Fibroblast of villous mesenchyme (primary cell): Measurements from ENCODE around the gene IMMP1L. TPM values are rescaled to one million over a fixed set of nuclear protein-coding genes. Genes with fewer than 3 reads are reported as not detected.
A peak's percentile ranks its signal among the peaks of the same experiment; 100 is the strongest.

ENCODE experiments used
- DNase-seq: peaks from one replicate; pipeline ENCODE4 v3.0.0-alpha.2; 2010; ENCODE audit warnings: low read depth
- H3K4me3 ChIP-seq: 2 replicates; pipeline ENCODE4 v1.5.1; 2011; ENCODE audit warnings: low read depth, mild to moderate bottlenecking, low read length
- total RNA-seq: library from RNA; depleted of rRNA; stranded (reverse); fragments of >200 nt; gene quantifications from 2 replicates; pipeline ENCODE4 v1.2.3, GENCODE V29; 2012
- TF ChIP-seq, protein P1 (sequence below): IDR thresholded peaks from 2 replicates; pipeline ENCODE4 v1.5.1; 2012; ENCODE audit warnings: low read depth, mild to moderate bottlenecking, low read length; ENCODE audit not compliant: insufficient read depth

The IMMP1L gene
- total RNA-seq, 1 donor = 9.1 TPM

DNA sequence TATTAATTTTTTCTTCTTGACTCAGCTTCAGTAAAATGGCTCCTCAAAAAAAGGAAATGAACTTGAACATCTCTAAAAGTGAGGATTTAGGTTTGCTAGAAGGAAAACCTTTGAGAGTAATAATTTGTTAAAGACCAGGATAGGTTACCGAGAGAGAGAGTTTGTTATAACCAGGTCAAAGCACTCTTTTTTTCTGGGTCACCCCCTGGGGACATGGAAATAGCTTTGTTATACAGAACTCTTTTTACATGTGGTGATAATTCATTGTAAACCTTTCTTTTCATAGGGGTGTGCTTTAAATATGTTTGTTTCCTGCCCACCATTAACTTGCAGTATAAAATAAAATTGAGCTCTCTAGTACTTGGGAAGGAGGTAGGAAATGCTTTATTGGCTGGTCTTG, 92.1 kb downstream of the IMMP1L start:
- no peak for DNase-seq
- no peak overlapping the region for H3K4me3 ChIP-seq
- TF ChIP-seq, protein P1, sequence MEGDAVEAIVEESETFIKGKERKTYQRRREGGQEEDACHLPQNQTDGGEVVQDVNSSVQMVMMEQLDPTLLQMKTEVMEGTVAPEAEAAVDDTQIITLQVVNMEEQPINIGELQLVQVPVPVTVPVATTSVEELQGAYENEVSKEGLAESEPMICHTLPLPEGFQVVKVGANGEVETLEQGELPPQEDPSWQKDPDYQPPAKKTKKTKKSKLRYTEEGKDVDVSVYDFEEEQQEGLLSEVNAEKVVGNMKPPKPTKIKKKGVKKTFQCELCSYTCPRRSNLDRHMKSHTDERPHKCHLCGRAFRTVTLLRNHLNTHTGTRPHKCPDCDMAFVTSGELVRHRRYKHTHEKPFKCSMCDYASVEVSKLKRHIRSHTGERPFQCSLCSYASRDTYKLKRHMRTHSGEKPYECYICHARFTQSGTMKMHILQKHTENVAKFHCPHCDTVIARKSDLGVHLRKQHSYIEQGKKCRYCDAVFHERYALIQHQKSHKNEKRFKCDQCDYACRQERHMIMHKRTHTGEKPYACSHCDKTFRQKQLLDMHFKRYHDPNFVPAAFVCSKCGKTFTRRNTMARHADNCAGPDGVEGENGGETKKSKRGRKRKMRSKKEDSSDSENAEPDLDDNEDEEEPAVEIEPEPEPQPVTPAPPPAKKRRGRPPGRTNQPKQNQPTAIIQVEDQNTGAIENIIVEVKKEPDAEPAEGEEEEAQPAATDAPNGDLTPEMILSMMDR = no peak

DNA sequence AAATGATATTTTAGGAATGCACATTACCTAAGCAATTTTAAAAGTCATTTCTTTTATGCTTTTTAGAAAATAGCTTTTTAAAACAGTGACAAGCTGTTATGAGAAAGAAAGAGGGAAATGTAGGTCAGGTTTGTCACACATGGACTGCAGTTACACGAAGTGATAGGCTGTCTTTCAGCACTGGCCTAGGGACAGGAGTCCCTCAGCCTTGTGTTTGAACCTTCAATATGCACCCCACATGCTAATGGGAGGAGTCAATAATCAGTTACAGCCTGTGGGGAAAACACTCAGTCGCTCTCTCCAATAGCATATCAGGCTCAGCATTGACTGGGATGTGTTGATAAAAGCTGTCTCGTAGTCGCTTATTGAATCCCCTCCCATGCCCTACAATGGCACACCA, 94.0 kb downstream of the IMMP1L start:
- H3K4me3 ChIP-seq = no peak overlapping the region
- TF ChIP-seq, protein P1 = no peak
- DNase-seq = no peak

DNA sequence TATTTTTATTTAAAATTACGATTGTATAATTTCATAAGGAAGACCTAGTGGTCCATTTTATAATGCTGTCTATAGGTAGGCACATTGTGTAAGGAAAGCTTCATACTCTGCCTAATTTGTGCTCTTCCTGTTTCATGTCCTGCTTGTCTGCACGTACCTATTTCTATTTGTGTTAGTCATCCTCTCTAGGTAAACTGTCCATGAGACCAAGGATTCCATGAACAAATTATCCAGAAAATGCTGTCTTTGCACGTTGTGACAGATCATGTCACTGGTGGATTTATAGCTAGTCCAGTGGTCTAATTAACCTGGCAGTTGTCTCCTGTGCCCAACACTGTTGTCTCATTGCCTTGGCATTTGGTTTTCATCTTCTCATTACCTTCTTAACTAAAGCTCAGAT, 95.1 kb downstream of the IMMP1L start:
- TF ChIP-seq, protein P1 = no peak
- no peak overlapping the region for H3K4me3 ChIP-seq

DNA sequence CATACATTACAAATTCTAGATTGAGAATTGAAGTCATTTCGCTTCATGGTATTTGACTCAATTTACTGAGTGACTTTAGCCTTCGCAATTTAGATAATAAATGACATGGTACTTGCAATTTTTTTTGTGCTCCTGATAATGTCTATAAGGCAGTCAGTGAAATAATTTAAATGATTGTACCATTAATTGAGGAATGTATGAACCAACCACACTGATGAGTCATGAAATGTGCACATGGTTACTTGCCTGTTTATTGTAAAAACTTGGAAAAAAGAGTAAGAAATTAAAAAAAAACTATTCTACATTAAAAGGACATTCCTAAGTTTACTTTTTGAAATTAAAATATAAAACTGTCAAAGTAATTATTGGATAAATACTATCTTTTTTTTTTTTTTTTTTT, 96.5 kb downstream of the IMMP1L start:
- TF ChIP-seq, protein P1 = no peak
- peak; percentile 63 for DNase-seq
- H3K4me3 ChIP-seq = no peak overlapping the region

More for the DNA sequence above, 95.1 kb downstream of the IMMP1L start:
- DNase-seq = no peak

DNA sequence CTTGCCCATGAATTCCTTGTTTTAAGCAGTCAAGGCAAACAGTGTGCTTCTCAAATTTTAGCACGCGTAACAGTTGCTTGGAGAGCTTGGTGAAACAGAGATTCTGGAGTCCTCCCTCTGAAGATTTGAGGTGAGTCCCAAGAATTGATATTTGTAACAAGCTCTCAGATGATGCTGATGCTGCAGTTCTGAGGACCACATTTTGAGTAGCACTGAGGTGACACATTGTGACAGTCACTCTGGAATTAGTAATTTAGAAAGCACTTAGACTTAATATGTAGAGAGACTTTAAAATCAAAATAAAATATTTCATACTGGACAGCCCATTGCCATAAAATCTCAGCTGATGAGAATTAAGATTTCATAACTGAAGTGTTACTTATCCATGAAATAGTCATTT, 101.2 kb downstream of the IMMP1L start:
- no peak overlapping the region for H3K4me3 ChIP-seq
- TF ChIP-seq, protein P1 = no peak
- no peak for DNase-seq

DNA sequence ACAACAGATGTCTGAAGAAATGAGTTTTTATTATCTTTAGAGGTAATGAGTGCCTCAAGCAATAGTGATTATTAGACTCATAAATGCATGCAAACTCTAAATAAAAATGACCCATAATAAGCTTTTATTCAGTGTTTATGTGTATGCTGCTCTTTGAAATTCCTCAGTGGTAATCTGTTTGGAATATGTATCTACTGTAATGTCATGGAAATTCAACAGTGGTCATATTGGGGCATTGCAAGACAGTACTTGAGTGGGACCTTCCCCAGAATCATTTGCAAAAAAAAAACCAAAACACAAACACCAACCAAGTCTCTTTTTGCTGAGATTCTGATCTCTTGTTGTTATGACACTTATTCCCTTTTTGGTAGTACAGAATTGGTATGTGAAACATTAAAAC, 104.8 kb downstream of the IMMP1L start:
- DNase-seq = peak; percentile 2
- no peak overlapping the region for H3K4me3 ChIP-seq
- TF ChIP-seq, protein P1 = no peak

DNA sequence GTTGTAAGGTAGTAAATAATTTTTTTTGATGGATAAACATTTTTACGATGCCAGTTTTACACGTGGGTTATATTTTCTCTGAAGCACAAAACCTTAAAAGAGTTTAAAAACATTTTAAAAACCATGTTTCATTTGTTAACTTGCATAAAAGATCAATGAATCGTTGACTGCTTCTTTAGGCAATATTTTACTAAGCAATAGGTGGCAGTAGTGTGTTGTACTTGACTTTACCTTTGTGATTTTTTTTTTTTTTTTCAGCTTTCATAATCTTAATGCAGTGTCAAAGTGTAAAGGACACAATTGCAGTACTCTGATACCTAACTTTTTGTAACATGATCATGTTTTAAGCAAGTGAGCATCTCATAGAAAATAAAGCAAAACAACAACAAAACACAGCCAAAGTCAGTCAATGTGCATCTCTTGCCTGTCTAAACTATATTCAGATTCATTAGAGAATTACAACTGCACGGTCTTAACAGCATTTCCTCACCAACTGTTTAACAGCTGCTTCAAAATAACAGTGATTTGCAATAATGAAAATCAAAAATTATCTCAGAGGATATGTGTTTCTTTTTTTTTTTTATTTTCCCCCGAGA, 112.1 kb downstream of the IMMP1L start:
- TF ChIP-seq, protein P1 = peak; percentile 66
- H3K4me3 ChIP-seq = no peak overlapping the region
- DNase-seq = peak; percentile 30
